ENCODE measurements around the gene PRKG2.
"Not testable (repeated sequence)": the region's sequence is repeated elsewhere in the genome, so short reads cannot be mapped to it uniquely, and the experiment has no call there.

PRKG2 gene

GRCh38 chr4:81194286-81194685, 20.7 kb downstream of the PRKG2 start:
- H3K9me3 ChIP-seq (ENCODE audit: control insufficient read depth in 1 of 2, low read length in 2 of 2), result no peaks in the 10 kb centered on the region
- no peaks in the 10 kb centered on the region for H3K36me3 ChIP-seq (ENCODE audit: control insufficient read depth in 1 of 2, insufficient read depth in 2 of 2, low read length in 2 of 2)
- peaks cover 0 to 12% of the 10 kb centered on the region in 2 donors for H3K4me1 ChIP-seq (ENCODE audit: control insufficient read depth in 1 of 2, insufficient read depth in 2 of 2, low read length in 2 of 2)
- H3K4me3 ChIP-seq (ENCODE audit: low read depth in 1 of 2, low read length in 2 of 2), result no peak overlapping the region
- no peaks in the 10 kb centered on the region for H3K27me3 ChIP-seq (ENCODE audit: low read depth, low read length)
- H3K27ac ChIP-seq (ENCODE audit: low read length), result no peak overlapping the region

DNA sequence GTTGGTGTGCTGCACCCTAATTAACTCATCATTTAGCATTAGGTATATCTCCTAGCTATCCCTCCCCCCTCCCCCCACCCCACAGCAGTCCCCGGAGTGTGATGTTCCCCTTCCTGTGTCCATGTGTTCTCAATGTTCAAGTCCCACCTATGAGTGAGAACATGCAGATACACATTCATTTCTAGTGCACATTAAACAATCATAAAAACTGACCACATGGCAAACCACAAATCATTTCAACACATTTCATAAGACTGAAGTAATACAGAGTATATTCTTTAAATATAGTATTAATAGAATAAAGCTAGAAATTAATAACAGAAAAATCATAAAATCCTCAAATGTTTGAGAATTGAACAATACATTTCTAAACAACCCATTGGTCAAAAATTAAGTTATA, 34.1 kb downstream of the PRKG2 start:
- no peak overlapping the region for H3K27ac ChIP-seq (ENCODE audit: low read length)
- no peaks in the 10 kb centered on the region for H3K36me3 ChIP-seq (ENCODE audit: control insufficient read depth in 1 of 2, insufficient read depth in 2 of 2, low read length in 2 of 2)
- no peaks in the 10 kb centered on the region for H3K27me3 ChIP-seq (ENCODE audit: low read depth, low read length)
- no peak overlapping the region for H3K4me3 ChIP-seq (ENCODE audit: low read depth in 1 of 2, low read length in 2 of 2)
- peaks cover 0 to 4% of the 10 kb centered on the region in 2 donors for H3K9me3 ChIP-seq (ENCODE audit: control insufficient read depth in 1 of 2, low read length in 2 of 2)
- no peaks in the 10 kb centered on the region for H3K4me1 ChIP-seq (ENCODE audit: control insufficient read depth in 1 of 2, insufficient read depth in 2 of 2, low read length in 2 of 2)

DNA sequence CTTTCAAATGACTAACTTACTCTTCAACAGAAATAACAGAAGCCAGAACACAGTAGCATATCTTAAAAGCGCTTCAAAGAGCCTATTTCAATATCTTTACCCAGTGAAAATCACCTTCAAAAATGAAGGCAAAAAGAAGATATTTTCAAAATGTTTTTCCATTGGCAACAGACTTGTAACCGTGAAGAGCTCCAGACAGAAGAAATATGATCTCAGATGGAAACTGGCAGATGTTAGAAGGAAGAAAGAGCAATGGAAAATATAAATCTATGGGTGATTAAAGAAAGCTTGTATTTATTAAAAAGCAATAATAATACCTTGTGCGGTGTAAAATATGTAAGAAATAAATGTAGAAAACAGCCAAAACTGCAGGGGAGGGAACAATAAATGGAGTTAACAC, 35.7 kb downstream of the PRKG2 start:
- Histone ChIP-seq H3K36me3 (ENCODE audit: control insufficient read depth in 1 of 2, insufficient read depth in 2 of 2, low read length in 2 of 2) (no peaks in the 10 kb centered on the region), H3K4me1 (ENCODE audit: control insufficient read depth in 1 of 2, insufficient read depth in 2 of 2, low read length in 2 of 2) (no peaks in the 10 kb centered on the region), H3K27me3 (ENCODE audit: low read depth, low read length) (no peaks in the 10 kb centered on the region), H3K9me3 (ENCODE audit: control insufficient read depth in 1 of 2, low read length in 2 of 2) (peaks cover 0 to 4% of the 10 kb centered on the region in 2 donors), H3K4me3 (ENCODE audit: low read depth in 1 of 2, low read length in 2 of 2) (no peak overlapping the region), H3K27ac (ENCODE audit: low read length) (no peak overlapping the region)

GRCh38 chr4:81173213-81173612, 41.8 kb downstream of the PRKG2 start:
- Histone ChIP-seq H3K9me3 (ENCODE audit: control insufficient read depth in 1 of 2, low read length in 2 of 2) (no peaks in the 10 kb centered on the region), H3K27ac (ENCODE audit: low read length) (no peak overlapping the region), H3K36me3 (ENCODE audit: control insufficient read depth in 1 of 2, insufficient read depth in 2 of 2, low read length in 2 of 2) (no peaks in the 10 kb centered on the region), H3K4me1 (ENCODE audit: control insufficient read depth in 1 of 2, insufficient read depth in 2 of 2, low read length in 2 of 2) (no peaks in the 10 kb centered on the region), H3K27me3 (ENCODE audit: low read depth, low read length) (no peaks in the 10 kb centered on the region), H3K4me3 (ENCODE audit: low read depth in 1 of 2, low read length in 2 of 2) (no peak overlapping the region)

DNA sequence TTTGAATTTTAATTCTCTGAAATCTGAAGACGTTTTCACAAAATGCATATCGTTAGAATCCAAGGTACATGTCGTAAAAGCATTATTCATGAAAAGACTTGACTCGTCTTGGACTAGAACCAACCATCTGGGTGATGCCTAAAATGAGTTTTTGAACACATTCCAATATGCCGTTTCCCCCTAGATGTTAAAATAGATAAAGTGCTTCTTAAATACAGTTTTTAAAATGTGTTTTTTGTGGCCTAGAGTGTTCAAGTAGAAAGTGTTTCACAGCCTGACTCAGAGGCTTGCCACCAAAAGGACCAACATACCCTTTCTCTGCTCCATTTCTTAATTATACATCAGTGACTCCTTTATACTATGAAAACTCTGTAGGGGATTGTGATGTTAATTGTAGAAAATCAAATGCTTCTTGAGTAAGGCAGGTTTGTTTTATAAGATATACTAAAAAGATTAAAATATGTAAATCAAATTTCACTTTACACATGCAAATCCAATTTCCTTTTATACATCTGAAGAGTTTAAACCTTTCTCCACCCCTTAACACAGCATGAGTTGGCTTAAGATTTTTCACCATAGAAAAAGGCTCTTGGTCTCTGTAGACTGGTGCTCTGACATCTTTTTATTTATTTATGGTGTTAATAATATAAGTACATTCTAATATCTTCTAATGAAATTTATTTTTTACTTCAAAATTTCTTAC, 48.4 kb downstream of the PRKG2 start:
- H3K36me3 ChIP-seq (ENCODE audit: control insufficient read depth in 1 of 2, insufficient read depth in 2 of 2, low read length in 2 of 2), result no peaks in the 10 kb centered on the region
- H3K9me3 ChIP-seq (ENCODE audit: control insufficient read depth in 1 of 2, low read length in 2 of 2), result no peaks in the 10 kb centered on the region
- no peaks in the 10 kb centered on the region for H3K4me1 ChIP-seq (ENCODE audit: control insufficient read depth in 1 of 2, insufficient read depth in 2 of 2, low read length in 2 of 2)
- H3K4me3 ChIP-seq (ENCODE audit: low read depth in 1 of 2, low read length in 2 of 2), result no peak overlapping the region
- H3K27ac ChIP-seq (ENCODE audit: low read length), result no peak overlapping the region
- no peaks in the 10 kb centered on the region for H3K27me3 ChIP-seq (ENCODE audit: low read depth, low read length)

- no peak overlapping the region for H3K27ac ChIP-seq (ENCODE audit: low read length)
- H3K4me1 ChIP-seq (ENCODE audit: control insufficient read depth in 1 of 2, insufficient read depth in 2 of 2, low read length in 2 of 2), result no peaks in the 10 kb centered on the region
- no peaks in the 10 kb centered on the region for H3K9me3 ChIP-seq (ENCODE audit: control insufficient read depth in 1 of 2, low read length in 2 of 2)
- no peaks in the 10 kb centered on the region for H3K36me3 ChIP-seq (ENCODE audit: control insufficient read depth in 1 of 2, insufficient read depth in 2 of 2, low read length in 2 of 2)
- H3K27me3 ChIP-seq (ENCODE audit: low read depth, low read length), result no peaks in the 10 kb centered on the region
- H3K4me3 ChIP-seq (ENCODE audit: low read depth in 1 of 2, low read length in 2 of 2), result no peak overlapping the region
Measured at GRCh38 chr4:81165861-81166430, 49.1 kb downstream of the PRKG2 start.

GRCh38 chr4:81164623-81165416, 50.2 kb downstream of the PRKG2 start:
- Histone ChIP-seq H3K4me3 (ENCODE audit: low read depth in 1 of 2, low read length in 2 of 2) (no peak overlapping the region), H3K27ac (ENCODE audit: low read length) (no peak overlapping the region), H3K36me3 (ENCODE audit: control insufficient read depth in 1 of 2, insufficient read depth in 2 of 2, low read length in 2 of 2) (no peaks in the 10 kb centered on the region), H3K9me3 (ENCODE audit: control insufficient read depth in 1 of 2, low read length in 2 of 2) (no peaks in the 10 kb centered on the region), H3K27me3 (ENCODE audit: low read depth, low read length) (no peaks in the 10 kb centered on the region), H3K4me1 (ENCODE audit: control insufficient read depth in 1 of 2, insufficient read depth in 2 of 2, low read length in 2 of 2) (no peaks in the 10 kb centered on the region)

DNA sequence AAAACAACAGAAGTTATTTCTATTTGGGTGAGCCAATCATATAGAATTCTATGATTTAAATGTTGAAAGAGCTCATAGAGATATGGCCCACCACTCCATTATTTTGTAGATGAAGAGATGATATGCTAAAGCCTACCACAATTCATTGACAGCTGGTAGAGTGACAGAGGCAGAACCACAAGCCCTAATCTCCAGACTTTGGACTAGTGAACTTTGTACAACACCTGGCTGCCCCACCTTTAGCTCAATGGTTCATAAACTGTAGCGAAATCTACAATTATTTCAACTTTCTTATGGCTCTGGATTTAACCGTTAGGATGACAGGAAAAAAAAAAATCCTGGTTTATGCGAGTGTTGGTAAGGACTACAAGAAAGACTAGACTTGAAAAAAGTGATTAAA, 50.9 kb downstream of the PRKG2 start:
- Histone ChIP-seq H3K4me1 (ENCODE audit: control insufficient read depth in 1 of 2, insufficient read depth in 2 of 2, low read length in 2 of 2) (no peaks in the 10 kb centered on the region), H3K27me3 (ENCODE audit: low read depth, low read length) (no peaks in the 10 kb centered on the region), H3K9me3 (ENCODE audit: control insufficient read depth in 1 of 2, low read length in 2 of 2) (no peaks in the 10 kb centered on the region), H3K27ac (ENCODE audit: low read length) (no peak overlapping the region), H3K36me3 (ENCODE audit: control insufficient read depth in 1 of 2, insufficient read depth in 2 of 2, low read length in 2 of 2) (no peaks in the 10 kb centered on the region), H3K4me3 (ENCODE audit: low read depth in 1 of 2, low read length in 2 of 2) (no peak overlapping the region)

- H3K27me3 ChIP-seq (ENCODE audit: low read depth, low read length), result no peaks in the 10 kb centered on the region
- no peaks in the 10 kb centered on the region for H3K4me1 ChIP-seq (ENCODE audit: control insufficient read depth in 1 of 2, insufficient read depth in 2 of 2, low read length in 2 of 2)
- H3K27ac ChIP-seq (ENCODE audit: low read length), result no peak overlapping the region
- no peaks in the 10 kb centered on the region for H3K36me3 ChIP-seq (ENCODE audit: control insufficient read depth in 1 of 2, insufficient read depth in 2 of 2, low read length in 2 of 2)
- no peaks in the 10 kb centered on the region for H3K9me3 ChIP-seq (ENCODE audit: control insufficient read depth in 1 of 2, low read length in 2 of 2)
- H3K4me3 ChIP-seq (ENCODE audit: low read depth in 1 of 2, low read length in 2 of 2), result no peak overlapping the region
Measured at GRCh38 chr4:81162752-81163458, 52.1 kb downstream of the PRKG2 start.

DNA sequence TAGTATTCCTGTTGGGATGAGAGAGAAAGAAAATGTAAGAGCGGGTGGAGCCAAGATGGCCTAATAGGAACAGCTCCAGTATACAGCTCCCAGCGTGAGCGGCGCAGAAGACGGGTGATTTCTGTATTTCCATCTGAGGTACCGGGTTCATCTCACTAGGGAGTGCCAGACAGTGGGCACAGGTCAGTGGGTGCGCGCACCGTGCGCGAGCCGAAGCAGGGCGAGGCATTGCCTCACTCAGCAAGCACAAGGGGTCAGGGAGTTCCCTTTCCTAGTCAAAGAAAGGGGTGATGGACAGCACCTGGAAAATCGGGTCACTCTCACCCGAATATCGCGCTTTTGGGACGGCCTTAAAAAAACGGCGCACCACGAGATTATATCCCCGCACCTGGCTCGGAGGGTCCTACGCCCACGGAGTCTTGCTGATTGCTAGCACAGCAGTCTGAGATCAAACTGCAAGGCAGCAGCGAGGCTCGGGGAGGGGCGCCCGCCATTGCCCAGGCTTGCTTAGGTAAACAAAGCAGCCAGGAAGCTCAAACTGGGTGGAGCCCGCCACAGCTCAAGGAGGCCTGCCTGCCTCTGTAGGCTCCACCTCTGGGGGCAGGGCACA, 61.2 kb downstream of the PRKG2 start:
- not testable (repeated sequence) for H3K27ac ChIP-seq (ENCODE audit: low read length)

More for the DNA sequence above, 61.2 kb downstream of the PRKG2 start:
- H3K27me3 ChIP-seq (ENCODE audit: low read depth, low read length); H3K9me3 ChIP-seq (ENCODE audit: control insufficient read depth in 1 of 2, low read length in 2 of 2); H3K36me3 ChIP-seq (ENCODE audit: control insufficient read depth in 1 of 2, insufficient read depth in 2 of 2, low read length in 2 of 2); H3K4me1 ChIP-seq (ENCODE audit: control insufficient read depth in 1 of 2, insufficient read depth in 2 of 2, low read length in 2 of 2): not testable (repeated sequence)
- H3K4me3 ChIP-seq (ENCODE audit: low read depth in 1 of 2, low read length in 2 of 2), result peak overlapping the region in 1 of 2 donors; percentile 47
